Nephron progenitor cell (in vitro differentiated cells): ENCODE data around the gene CYLD.

Experiments
- DNase-seq: peaks from one replicate; pipeline ENCODE4 v3.0.0; 2021
- H3K27ac Mint-ChIP-seq: 2 replicates; pipeline ENCODE4 v1.8.0; 2021; ENCODE audit warnings: mild to moderate bottlenecking, moderate library complexity, mixed read lengths
- H3K27me3 Mint-ChIP-seq: 2 replicates; pipeline ENCODE4 v1.8.0; 2021; ENCODE audit warnings: mild to moderate bottlenecking, low read depth, mixed read lengths; ENCODE audit not compliant: poor library complexity
- H3K36me3 Mint-ChIP-seq: 2 replicates; pipeline ENCODE4 v1.8.0; 2021; ENCODE audit warnings: low read depth, mixed read lengths
- H3K4me1 Mint-ChIP-seq: 2 replicates; pipeline ENCODE4 v1.8.0; 2021; ENCODE audit warnings: mixed read lengths
- H3K4me3 Mint-ChIP-seq: 2 replicates; pipeline ENCODE4 v1.8.0; 2021; ENCODE audit warnings: mild to moderate bottlenecking, moderate library complexity, mixed read lengths
- H3K9me3 Mint-ChIP-seq: 2 replicates; pipeline ENCODE4 v1.8.0; 2021; ENCODE audit warnings: mild to moderate bottlenecking, moderate library complexity, mixed read lengths
- TF ChIP-seq, protein P1 (sequence below): fragments of 200-600 bp; sonication (generic); IDR thresholded peaks from 2 replicates; pipeline ENCODE4 v1.5.0; 2021; ENCODE audit warnings: antibody characterized with exemption

CYLD gene

DNA sequence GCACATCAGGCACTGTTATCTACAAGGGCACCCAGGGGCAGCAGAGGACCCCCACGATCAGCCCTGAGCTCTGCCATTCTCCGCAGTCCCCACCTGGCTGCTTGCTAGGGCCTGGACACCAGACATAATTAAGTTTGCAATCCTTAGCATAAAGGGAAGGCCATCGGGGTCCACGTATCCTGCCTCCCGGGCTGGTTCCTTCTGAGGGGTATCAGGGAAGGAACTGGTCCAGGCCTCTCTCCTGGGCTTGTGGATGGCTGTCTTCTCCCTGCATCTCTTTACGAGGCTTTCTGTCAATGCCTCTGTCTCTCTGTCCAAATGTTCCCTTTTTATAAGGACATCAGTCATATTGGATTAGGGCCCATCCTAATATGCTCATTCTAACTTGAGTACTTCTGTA is 77.8 kb downstream of the CYLD start:
- Mint-ChIP-seq H3K27ac (no peak overlapping the region), H3K4me3 (no peak overlapping the region), H3K9me3 (peaks cover 7% of the 10 kb centered on the region), H3K27me3 (peaks cover 6% of the 10 kb centered on the region), H3K4me1 (peaks cover 3% of the 10 kb centered on the region), H3K36me3 (no peaks in the 10 kb centered on the region)
- DNase-seq = no peak
- TF ChIP-seq, protein P1, sequence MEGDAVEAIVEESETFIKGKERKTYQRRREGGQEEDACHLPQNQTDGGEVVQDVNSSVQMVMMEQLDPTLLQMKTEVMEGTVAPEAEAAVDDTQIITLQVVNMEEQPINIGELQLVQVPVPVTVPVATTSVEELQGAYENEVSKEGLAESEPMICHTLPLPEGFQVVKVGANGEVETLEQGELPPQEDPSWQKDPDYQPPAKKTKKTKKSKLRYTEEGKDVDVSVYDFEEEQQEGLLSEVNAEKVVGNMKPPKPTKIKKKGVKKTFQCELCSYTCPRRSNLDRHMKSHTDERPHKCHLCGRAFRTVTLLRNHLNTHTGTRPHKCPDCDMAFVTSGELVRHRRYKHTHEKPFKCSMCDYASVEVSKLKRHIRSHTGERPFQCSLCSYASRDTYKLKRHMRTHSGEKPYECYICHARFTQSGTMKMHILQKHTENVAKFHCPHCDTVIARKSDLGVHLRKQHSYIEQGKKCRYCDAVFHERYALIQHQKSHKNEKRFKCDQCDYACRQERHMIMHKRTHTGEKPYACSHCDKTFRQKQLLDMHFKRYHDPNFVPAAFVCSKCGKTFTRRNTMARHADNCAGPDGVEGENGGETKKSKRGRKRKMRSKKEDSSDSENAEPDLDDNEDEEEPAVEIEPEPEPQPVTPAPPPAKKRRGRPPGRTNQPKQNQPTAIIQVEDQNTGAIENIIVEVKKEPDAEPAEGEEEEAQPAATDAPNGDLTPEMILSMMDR = no peak

GRCh38 chr16:50820225-50820624 is 78.3 kb downstream of the CYLD start:
- DNase-seq = no peak
- peaks cover 3% of the 10 kb centered on the region for H3K4me1 Mint-ChIP-seq
- peak overlapping the region; percentile 25 for H3K27ac Mint-ChIP-seq
- peaks cover 8% of the 10 kb centered on the region for H3K27me3 Mint-ChIP-seq
- no peaks in the 10 kb centered on the region for H3K36me3 Mint-ChIP-seq
- peaks cover 7% of the 10 kb centered on the region for H3K9me3 Mint-ChIP-seq
- no peak overlapping the region for H3K4me3 Mint-ChIP-seq
- TF ChIP-seq, protein P1 = no peak

DNA sequence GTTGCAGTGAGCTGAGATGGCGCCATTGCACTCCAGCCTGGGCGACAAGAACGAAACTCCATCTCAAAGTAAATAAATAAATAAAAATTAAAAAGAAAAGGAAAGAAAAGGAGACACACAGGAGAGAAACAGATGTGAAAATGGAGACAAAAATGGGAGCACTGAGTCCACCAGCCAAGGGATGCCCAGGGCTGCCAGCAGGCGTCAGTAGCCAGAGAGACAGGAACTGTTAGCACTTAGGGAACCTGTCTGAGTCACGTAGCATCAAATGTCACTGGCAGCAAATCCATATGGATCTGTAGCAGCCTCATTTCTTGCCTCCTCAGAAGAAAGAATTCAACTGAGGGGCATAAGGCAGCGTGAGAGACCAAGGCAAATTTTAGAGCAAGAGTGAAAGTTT is 79.7 kb downstream of the CYLD start:
- H3K4me3 Mint-ChIP-seq = no peak overlapping the region
- peaks cover 3% of the 10 kb centered on the region for H3K4me1 Mint-ChIP-seq
- DNase-seq = no peak
- TF ChIP-seq, protein P1 = no peak
- peaks cover 5% of the 10 kb centered on the region for H3K27me3 Mint-ChIP-seq
- H3K9me3 Mint-ChIP-seq = peaks cover 7% of the 10 kb centered on the region
- no peaks in the 10 kb centered on the region for H3K36me3 Mint-ChIP-seq
- H3K27ac Mint-ChIP-seq = no peak overlapping the region

- H3K4me3 Mint-ChIP-seq = no peak overlapping the region
- H3K9me3 Mint-ChIP-seq = peaks cover 7% of the 10 kb centered on the region
- TF ChIP-seq, protein P1 = no peak
- DNase-seq = no peak
- no peaks in the 10 kb centered on the region for H3K36me3 Mint-ChIP-seq
- peaks cover 5% of the 10 kb centered on the region for H3K27me3 Mint-ChIP-seq
- H3K4me1 Mint-ChIP-seq = peaks cover 3% of the 10 kb centered on the region
- H3K27ac Mint-ChIP-seq = no peak overlapping the region
These were observed 80.8 kb downstream of the CYLD start for GRCh38 chr16:50822671-50823070.

DNA sequence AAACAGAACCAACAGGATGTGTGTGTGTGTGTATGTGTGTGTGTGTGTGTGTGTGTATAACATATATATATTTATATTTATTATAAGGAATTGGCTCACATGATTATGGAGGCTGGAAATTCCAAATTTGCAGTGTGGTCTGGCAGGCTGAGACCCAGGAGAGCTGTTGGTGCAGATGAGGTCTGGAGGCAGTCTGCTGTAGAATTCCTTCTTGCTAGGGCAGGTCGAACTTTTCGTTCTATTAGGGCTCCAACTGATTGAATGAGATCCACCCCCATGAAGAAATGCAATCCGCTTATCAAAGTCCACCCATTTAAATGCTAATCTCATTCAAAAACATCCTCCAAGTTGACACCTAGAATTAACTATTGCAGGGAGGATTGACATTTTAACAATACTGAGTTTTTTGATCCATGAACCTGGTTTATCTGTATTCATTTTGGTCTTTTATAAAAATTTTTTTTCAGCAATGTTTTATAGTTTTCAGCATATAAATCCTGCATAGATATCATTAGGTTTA is 85.0 kb downstream of the CYLD start:
- Mint-ChIP-seq H3K4me1 (no peaks in the 10 kb centered on the region), H3K27me3 (peaks cover 15% of the 10 kb centered on the region), H3K36me3 (no peaks in the 10 kb centered on the region), H3K9me3 (peaks cover 15% of the 10 kb centered on the region), H3K27ac (no peak overlapping the region), H3K4me3 (no peak overlapping the region)
- TF ChIP-seq, protein P1 = no peak
- DNase-seq = no peak

DNA sequence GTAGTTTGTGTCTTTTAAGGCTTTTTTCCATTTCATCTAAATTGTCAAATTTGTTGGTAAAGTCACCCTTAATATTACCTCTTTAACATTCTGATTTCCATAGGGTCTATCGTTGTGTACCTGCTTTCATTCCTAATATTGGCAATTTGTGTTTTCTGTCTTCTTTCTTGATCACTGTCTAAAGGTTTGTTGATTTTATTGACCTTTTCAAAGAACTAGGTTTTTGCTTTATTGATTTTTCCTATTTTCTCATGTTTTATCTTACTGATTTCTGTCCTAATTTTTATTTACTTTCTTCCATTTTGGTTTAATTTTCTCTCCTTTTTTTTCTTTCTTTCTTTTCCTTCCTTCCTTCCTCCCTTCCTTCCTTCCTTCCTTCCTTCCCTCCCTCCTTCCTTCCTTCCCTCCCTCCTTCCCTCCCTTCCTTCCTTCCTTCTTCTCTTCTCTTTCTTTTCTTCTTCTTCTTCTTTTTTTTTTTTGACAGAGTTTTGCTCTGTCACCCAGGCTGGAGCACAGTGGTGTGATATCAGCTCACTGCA is 86.3 kb downstream of the CYLD start:
- TF ChIP-seq, protein P1 = no peak
- Mint-ChIP-seq H3K4me3 (no peak overlapping the region), H3K4me1 (no peaks in the 10 kb centered on the region), H3K9me3 (peaks cover 13% of the 10 kb centered on the region), H3K36me3 (no peaks in the 10 kb centered on the region), H3K27me3 (peaks cover 15% of the 10 kb centered on the region), H3K27ac (no peak overlapping the region)
- no peak for DNase-seq
